ENCODE measurements around the gene IL25. TPM values are rescaled to one million over a fixed set of nuclear protein-coding genes. Genes with fewer than 3 reads are reported as not detected.

The IL25 gene
- total and polyA plus RNA-seq, 2 experiments from 2014 or later: not detected

GRCh38 chr14:23396126-23396525 lies 23.5 kb downstream of the IL25 start (continued):
- TF ChIP-seq REST (IDR thresholded peaks at IDR 0.05; ENCODE audit: unreplicated experiment): no peak

- Mint-ChIP-seq H3K4me1 (peaks cover 6% of the 10 kb centered on the region), H3K27me3 (ENCODE audit: insufficient read depth, low read depth, poor library complexity) (peaks cover 7% of the 10 kb centered on the region), H3K9me3 (peaks cover 3% of the 10 kb centered on the region; the same call in 1 of the 3 replicates), H3K27ac (no peak overlapping the region), H3K4me3 (no peak overlapping the region), H3K36me3 (ENCODE audit: low read depth) (no peaks in the 10 kb centered on the region; the same call in 2 of the 3 replicates)
- Histone ChIP-seq H3K4me1 (ENCODE audit: insufficient read depth) (peaks cover 6% of the 10 kb centered on the region; the same call in 1 of the 2 replicates), H3K36me3 (ENCODE audit: insufficient read depth) (no peaks in the 10 kb centered on the region), H3K27me3 (ENCODE audit: insufficient read depth) (no peaks in the 10 kb centered on the region), H3K4me2 (no peak overlapping the region), H3K27ac (ENCODE audit: low read depth) (no peak overlapping the region), H4K20me1 (replicated peaks; ENCODE audit: insufficient read depth) (no peaks in the 10 kb centered on the region), H3F3A (replicated peaks; ENCODE audit: low read depth) (no peaks in the 10 kb centered on the region), H3K9me2 (ENCODE audit: insufficient read depth) (peaks cover 9% of the 10 kb centered on the region; the same call in 1 of the 2 replicates), H3K79me2 (replicated peaks; ENCODE audit: insufficient read depth) (no peaks in the 10 kb centered on the region), H2AFZ (no peak overlapping the region), H3K4me3 (no peak overlapping the region)
- TF ChIP-seq POLR2AphosphoS5 (IDR thresholded peaks at IDR 0.05; ENCODE audit: low read depth) (no peak), ZNF462 (CRISPR knock-in tag; IDR thresholded peaks at IDR 0.05) (no peak), NANOG (IDR thresholded peaks at IDR 0.05; ENCODE audit: borderline replicate concordance) (no peak), JUNB (IDR thresholded peaks at IDR 0.05; ENCODE audit: unreplicated experiment) (no peak)
- DNase-seq (ENCODE audit: low spot score) (no peak), ATAC-seq (no peak)
Observed at GRCh38 chr14:23396781-23397407, 24.3 kb downstream of the IL25 start.

Measured in GM23338 (cell line).